Smooth muscle cell (in vitro differentiated cells): ENCODE data around the gene UBE2H. TPM values are rescaled to one million over a fixed set of nuclear protein-coding genes. Genes with fewer than 3 reads are reported as not detected.

ENCODE experiments used
- DNase-seq: peaks from one replicate; lab custom pipeline; 2025; ENCODE audit not compliant: unreplicated experiment; lab: John Stamatoyannopoulos, UW
- H2AFZ ChIP-seq: fragments of 200-600 bp; sonication (generic); 2 replicates; pipeline ENCODE4 v1.6.0; 2016; ENCODE audit warnings: antibody characterized with exemption, low read depth, mild to moderate bottlenecking
- H3F3A ChIP-seq: fragments of 200-600 bp; sonication (generic); 2 replicates; pipeline ENCODE4 v1.6.0; 2017; ENCODE audit warnings: antibody characterized with exemption, low read depth
- H3K27ac ChIP-seq: fragments of 200-600 bp; sonication (generic); 2 replicates; pipeline ENCODE4 v1.5.1; 2016; ENCODE audit warnings: low read depth, mild to moderate bottlenecking
- H3K27me3 ChIP-seq: fragments of 200-600 bp; sonication (generic); 2 replicates; pipeline ENCODE4 v1.6.1; 2016; ENCODE audit warnings: low read depth, mild to moderate bottlenecking
- H3K36me3 ChIP-seq: fragments of 200-600 bp; sonication (generic); 2 replicates; pipeline ENCODE4 v1.5.1; 2016; ENCODE audit warnings: low read depth
- H3K4me1 ChIP-seq: fragments of 200-600 bp; sonication (generic); 2 replicates; pipeline ENCODE4 v1.5.1; 2016; ENCODE audit warnings: low read depth
- H3K4me2 ChIP-seq: fragments of 200-600 bp; sonication (generic); 2 replicates; pipeline ENCODE4 v1.6.0; 2016; ENCODE audit warnings: mild to moderate bottlenecking
- H3K4me3 ChIP-seq: fragments of 200-600 bp; sonication (generic); 2 replicates; pipeline ENCODE4 v1.5.1; 2016; ENCODE audit warnings: mild to moderate bottlenecking
- H3K79me2 ChIP-seq: fragments of 200-600 bp; sonication (generic); 2 replicates; pipeline ENCODE4 v1.6.0; 2016; ENCODE audit warnings: low read depth, mild to moderate bottlenecking
- H3K9ac ChIP-seq: fragments of 200-600 bp; sonication (generic); 2 replicates; pipeline ENCODE4 v1.6.0; 2016; ENCODE audit warnings: low read depth
- H3K9me3 ChIP-seq: fragments of 200-600 bp; sonication (generic); replicated peaks from 2 replicates; pipeline ENCODE4 v1.5.1; 2016; ENCODE audit warnings: low read depth
- H4K20me1 ChIP-seq: fragments of 200-600 bp; sonication (generic); 2 replicates; pipeline ENCODE4 v1.6.0; 2016; ENCODE audit warnings: low read depth
- WGBS: methylation state at CpG from one replicate; pipeline ENCODE4 v1.1.7; 2016; ENCODE audit warnings: low lambda C conversion rate; 5-methylcytosine and 5-hydroxymethylcytosine counted together
- polyA plus RNA-seq: library from polyadenylated mRNA; unstranded; fragments of >200 nt; fragmentation: Nextera tagmentation; extraction: Ambion mirVana; gene quantifications from 2 replicates; pipeline ENCODE4 v1.2.1, GENCODE V29; 2016
- total RNA-seq: library from RNA; depleted of rRNA; stranded (reverse); fragments of >200 nt; gene quantifications from 2 replicates; pipeline ENCODE4 v1.2.3, GENCODE V29; 2014
- TF ChIP-seq, protein P1 (sequence below): fragments of 200-600 bp; sonication (generic); IDR thresholded peaks from 2 replicates; pipeline ENCODE4 v1.5.1; 2017; ENCODE audit warnings: borderline replicate concordance, mild to moderate bottlenecking, antibody characterized with exemption; ENCODE audit not compliant: insufficient read depth, poor library complexity, severe bottlenecking

Gene UBE2H
- total and polyA plus RNA-seq, 2 experiments from 2014 or later: 66.1 to 94.5 TPM

DNA sequence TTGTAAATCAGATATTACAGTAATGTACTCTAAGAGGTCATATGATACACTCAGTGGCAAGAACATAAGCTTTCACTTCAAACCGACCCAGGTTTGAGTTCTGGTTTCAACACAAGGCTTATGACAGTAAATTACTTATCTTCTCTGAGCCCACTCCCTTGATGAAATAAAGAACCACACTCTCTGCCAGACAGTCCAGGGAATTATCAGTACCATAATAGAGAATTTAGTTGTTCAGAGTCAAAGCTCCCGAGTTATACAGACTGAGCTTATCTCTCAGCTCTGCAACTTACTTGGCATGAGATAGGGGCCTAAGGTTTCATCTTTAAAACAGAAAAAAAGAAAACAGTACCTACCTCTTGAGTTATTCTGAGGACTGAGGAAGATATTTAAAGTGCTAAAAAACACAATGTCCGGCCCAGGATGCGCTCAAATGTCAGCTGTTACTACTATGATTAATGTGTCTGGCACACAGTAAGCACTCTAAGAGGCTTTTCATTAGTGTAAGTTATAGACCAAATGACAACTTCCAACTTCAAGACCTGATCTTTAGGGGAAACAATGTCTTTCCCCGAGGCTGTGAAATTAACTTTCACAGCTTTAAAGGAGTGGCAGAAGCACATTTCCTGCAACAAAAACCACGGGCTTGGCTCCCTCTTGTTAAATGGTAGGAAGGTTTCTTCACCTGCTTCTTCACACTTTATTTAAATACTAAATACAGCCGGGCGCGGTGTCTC lies 38.1 kb downstream of the UBE2H start:
- H3K9ac ChIP-seq: no peak overlapping the region
- H3K27ac ChIP-seq: peak overlapping the region; percentile 4
- no peak for DNase-seq
- peaks cover 94% of the 10 kb centered on the region for H3K79me2 ChIP-seq
- H3K9me3 ChIP-seq: no peaks in the 10 kb centered on the region
- no peaks in the 10 kb centered on the region for H3K27me3 ChIP-seq
- H3K4me3 ChIP-seq: no peak overlapping the region
- peak overlapping the region; percentile 1 for H3K4me2 ChIP-seq
- 46% methylated on average over 9 of the region's 9 CpGs for WGBS
- H4K20me1 ChIP-seq: peaks cover 100% of the 10 kb centered on the region
- H3K4me1 ChIP-seq: peaks cover 5% of the 10 kb centered on the region
- H2AFZ ChIP-seq: no peak overlapping the region
- no peaks in the 10 kb centered on the region for H3K36me3 ChIP-seq
- peaks cover 4% of the 10 kb centered on the region for H3F3A ChIP-seq
- TF ChIP-seq, protein P1, sequence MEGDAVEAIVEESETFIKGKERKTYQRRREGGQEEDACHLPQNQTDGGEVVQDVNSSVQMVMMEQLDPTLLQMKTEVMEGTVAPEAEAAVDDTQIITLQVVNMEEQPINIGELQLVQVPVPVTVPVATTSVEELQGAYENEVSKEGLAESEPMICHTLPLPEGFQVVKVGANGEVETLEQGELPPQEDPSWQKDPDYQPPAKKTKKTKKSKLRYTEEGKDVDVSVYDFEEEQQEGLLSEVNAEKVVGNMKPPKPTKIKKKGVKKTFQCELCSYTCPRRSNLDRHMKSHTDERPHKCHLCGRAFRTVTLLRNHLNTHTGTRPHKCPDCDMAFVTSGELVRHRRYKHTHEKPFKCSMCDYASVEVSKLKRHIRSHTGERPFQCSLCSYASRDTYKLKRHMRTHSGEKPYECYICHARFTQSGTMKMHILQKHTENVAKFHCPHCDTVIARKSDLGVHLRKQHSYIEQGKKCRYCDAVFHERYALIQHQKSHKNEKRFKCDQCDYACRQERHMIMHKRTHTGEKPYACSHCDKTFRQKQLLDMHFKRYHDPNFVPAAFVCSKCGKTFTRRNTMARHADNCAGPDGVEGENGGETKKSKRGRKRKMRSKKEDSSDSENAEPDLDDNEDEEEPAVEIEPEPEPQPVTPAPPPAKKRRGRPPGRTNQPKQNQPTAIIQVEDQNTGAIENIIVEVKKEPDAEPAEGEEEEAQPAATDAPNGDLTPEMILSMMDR: no peak

GRCh38 chr7:129913428-129913827 lies 39.3 kb downstream of the UBE2H start:
- H3K27ac ChIP-seq: no peak overlapping the region
- H4K20me1 ChIP-seq: peaks cover 100% of the 10 kb centered on the region
- over 99% methylated on average over 3 of the region's 3 CpGs for WGBS
- no peak overlapping the region for H3K9ac ChIP-seq
- no peak overlapping the region for H3K4me3 ChIP-seq
- no peak overlapping the region for H2AFZ ChIP-seq
- peaks cover 7% of the 10 kb centered on the region for H3K4me1 ChIP-seq
- H3F3A ChIP-seq: peaks cover 4% of the 10 kb centered on the region
- TF ChIP-seq, protein P1: no peak
- DNase-seq: no peak
- H3K9me3 ChIP-seq: no peaks in the 10 kb centered on the region
- H3K79me2 ChIP-seq: peaks cover 93% of the 10 kb centered on the region
- no peaks in the 10 kb centered on the region for H3K36me3 ChIP-seq
- H3K27me3 ChIP-seq: no peaks in the 10 kb centered on the region
- no peak overlapping the region for H3K4me2 ChIP-seq

DNA sequence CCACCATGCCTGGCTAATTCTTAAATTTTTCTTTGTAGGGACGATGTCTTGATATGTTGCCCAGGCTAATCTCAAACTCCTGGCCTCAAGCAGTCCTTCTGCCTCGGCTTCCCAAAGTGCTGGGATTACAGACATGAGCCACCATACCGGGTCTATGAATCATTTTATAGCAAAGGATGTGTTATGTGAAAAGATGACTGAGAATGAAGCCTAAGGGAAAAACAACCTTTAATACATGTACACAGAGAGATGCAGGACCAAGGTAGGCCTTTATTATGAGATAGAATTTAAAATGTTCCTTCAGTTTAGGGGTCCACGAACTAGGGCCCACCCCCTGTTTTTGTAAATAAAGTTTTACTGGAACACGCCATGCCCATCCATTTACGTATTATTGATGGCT lies 41.0 kb downstream of the UBE2H start:
- peaks cover 4% of the 10 kb centered on the region for H3F3A ChIP-seq
- WGBS: 70% methylated on average over 6 of the region's 6 CpGs
- H2AFZ ChIP-seq: no peak overlapping the region
- no peak overlapping the region for H3K9ac ChIP-seq
- H3K4me3 ChIP-seq: no peak overlapping the region
- H3K9me3 ChIP-seq: no peaks in the 10 kb centered on the region
- H3K4me1 ChIP-seq: peaks cover 6% of the 10 kb centered on the region
- no peaks in the 10 kb centered on the region for H3K27me3 ChIP-seq
- no peak for DNase-seq
- H3K79me2 ChIP-seq: peaks cover 94% of the 10 kb centered on the region
- peak overlapping the region; percentile 10 for H3K4me2 ChIP-seq
- no peak overlapping the region for H3K27ac ChIP-seq
- H4K20me1 ChIP-seq: peaks cover 100% of the 10 kb centered on the region
- H3K36me3 ChIP-seq: no peaks in the 10 kb centered on the region
- TF ChIP-seq, protein P1: no peak

DNA sequence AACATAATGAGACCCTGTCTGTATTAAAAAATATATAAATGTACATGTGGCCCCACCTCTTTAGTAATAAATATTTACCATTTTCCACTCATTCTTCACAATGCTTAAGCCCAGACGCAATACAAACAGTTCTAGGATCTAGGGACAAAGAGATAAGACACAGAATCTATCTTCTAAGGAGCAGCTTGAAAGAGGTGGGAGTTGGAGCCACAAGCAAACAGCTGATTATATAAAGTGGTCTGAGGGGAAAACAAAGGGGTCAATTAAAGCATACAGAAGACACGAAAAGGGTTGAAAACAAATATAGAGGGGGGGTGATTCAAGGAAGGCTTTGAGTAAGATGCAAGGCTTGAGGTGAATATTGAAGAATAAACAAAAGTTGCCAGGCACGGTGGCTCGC lies 43.1 kb downstream of the UBE2H start:
- 93% methylated on average over 4 of the region's 4 CpGs for WGBS
- Histone ChIP-seq H2AFZ (no peak overlapping the region), H3K4me2 (no peak overlapping the region), H3K4me3 (no peak overlapping the region), H3K4me1 (peaks cover 6% of the 10 kb centered on the region), H3K27ac (no peak overlapping the region), H3K9me3 (no peaks in the 10 kb centered on the region), H4K20me1 (peaks cover 100% of the 10 kb centered on the region), H3F3A (peaks cover 4% of the 10 kb centered on the region), H3K79me2 (peaks cover 93% of the 10 kb centered on the region), H3K27me3 (no peaks in the 10 kb centered on the region), H3K9ac (no peak overlapping the region), H3K36me3 (no peaks in the 10 kb centered on the region)
- no peak for DNase-seq
- TF ChIP-seq, protein P1: no peak
